ENCODE measurements around the gene NRARP.

NRARP gene

DNA sequence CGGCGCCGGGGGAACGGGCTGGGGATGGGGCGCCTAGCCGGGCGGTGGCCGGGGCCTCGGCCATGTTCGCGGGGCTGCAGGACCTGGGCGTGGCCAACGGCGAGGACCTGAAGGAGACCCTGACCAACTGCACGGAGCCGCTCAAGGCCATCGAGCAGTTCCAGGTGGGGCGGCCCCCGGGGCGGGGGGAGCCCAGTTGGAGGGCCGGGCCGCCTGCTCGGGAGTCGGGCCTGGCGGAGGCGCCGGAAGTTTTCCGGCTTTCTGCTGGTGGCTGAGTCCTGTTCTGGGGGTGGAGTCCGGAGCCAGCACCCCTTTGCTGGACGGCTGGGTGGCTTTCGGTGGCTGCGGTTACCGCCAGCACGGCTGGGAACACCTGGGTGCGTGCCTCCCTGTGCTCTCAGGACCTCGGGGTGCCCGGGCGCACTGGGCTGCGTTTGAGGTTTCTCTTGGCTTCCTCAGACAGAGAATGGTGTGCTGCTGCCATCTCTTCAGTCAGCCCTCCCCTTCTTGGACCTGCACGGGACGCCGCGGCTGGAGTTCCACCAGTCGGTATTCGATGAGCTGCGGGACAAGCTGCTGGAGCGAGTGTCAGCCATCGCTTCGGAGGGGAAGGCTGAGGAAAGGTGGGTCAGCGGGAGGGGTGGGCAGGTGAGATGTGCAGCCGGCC lies 46.5 kb downstream of the NRARP start:
- peak; percentile 65 for DNase-seq

DNA sequence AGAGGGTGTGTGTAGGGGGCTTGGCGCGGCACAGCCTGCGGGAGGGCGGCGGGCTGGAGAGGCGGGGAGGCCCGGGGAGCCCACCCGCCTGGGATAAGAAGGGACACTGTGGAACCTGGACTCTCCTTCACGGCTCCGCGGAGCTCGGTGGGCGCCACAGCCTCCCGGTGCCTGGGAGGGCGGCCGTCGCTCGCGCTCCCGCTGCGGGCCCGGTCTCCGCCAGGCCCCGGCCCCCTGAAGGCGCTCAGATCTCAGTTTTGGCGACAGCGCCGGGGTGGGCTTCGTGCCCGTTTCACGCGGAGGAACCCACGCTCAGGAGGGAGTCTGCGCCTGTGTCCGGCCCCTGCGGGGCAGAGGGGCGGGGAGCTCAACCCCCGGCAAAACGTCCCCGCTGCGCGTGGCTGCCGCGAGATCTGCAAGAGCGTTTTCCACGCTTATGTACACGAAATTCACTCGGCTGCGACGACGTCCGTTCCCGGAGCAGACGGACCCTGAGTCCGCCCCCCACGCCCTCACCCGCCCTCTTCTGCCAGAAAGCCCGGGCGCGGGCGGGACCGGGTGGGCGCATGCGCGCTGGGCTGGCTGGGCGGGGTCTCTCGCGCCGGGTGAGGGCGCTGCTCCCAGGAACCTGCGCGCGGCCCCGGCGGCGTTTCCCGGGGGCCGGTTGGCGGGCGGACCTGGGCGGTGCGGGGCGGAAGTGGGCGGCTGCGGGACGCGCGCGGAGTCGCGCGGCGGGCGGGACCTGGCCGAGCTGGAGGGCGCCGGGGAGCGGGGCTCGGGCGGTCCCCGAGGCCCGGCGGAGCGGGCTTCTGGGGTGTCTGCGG lies 47.2 kb downstream of the NRARP start, which contains the start of gene NELFB:
Gene NELFB (plus strand): TSS at position 704 of the 824 bp plus-strand sequence.
- peak; percentile 65 for DNase-seq

DNA sequence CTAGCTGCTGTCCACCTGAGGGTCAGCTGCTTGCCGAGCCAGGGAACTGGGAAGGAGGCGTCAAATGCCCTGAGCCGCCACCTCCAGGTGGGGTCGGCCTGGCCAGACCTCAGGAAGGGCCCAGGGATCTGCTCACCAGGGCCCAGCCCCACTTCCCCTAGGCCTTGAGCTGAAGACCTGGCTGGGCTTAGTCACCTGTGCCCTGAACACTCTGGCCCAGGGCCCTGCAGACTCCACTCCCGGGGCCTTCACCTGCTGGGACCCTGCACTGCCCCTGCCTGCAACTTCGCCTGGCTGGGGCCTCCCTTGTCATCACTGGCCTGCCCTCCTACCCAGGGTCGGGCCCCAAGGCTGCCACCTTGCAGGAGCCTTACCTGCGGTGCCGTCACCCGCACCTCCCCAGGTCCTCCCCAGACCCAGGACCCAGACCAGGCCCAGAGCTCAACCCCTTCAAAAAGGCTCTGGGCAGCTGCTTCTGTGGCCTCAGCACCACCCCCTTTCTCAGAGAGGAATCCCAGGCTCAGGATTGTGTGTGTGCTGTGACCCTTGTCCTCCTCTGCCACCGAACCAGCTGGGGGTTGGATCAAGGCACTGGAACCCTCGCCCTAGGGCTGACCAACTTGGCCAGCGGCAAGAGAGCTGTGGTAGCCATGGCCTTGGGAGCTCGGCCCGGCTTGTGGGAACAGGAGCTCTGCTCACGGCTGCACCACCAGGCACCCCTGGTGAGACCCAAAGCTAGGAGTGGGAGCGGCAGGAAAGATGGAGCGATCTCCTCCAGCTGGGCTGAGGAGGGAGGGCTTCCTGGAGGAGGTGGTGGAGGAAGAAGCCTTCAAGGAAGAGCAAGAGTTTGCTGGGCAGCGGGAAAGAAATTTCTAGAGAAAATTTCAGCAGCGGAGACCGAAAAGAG lies 48.1 kb downstream of the NRARP start:
- DNase-seq, result no peak

DNA sequence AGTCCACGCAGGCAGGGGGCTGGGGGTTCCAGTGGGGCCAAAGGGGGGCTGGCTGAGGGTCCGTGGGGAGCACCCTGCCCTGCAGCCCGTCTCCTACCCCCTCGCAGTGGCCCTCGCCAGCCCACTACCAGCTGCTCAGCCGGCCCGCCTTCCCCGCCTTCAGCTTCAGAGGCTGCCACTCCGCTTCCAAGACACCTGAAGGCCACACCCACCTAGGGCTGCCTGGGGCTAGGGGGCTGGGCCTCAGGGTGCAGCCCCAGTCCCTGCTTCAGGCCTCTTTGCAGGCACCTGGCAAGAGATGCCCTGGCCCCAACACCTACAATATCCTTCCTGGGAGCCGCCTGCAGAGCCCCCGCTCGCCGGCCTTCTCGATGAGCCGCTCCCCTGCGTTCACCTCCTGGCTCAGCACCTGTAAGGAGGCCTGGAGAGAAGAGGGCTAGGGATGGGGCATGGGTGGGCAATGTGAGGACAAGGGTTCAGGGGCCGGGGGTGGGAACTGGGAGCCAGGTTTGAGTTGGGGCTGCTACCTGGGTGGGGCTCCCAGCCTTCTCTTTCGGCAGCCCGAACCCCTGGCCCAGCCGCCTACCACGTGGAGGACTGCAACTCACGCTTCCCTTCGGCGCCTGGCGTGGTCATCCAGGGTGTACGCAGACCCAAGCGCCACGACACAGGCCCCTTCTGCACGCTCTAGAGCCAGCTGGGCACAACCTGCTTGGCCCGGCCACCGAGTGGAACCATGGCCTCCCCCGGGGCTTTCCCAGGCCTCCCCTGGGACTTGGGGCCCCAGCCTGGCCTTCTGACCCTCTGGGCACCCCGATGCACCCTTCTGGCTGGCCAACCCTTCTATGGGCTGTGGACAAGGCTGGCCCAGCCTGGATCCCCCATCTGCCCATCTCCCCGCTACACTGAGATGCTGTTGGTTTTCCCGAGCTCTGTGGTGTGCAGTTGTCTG lies 49.2 kb downstream of the NRARP start:
- peak; percentile 85 for DNase-seq

DNA sequence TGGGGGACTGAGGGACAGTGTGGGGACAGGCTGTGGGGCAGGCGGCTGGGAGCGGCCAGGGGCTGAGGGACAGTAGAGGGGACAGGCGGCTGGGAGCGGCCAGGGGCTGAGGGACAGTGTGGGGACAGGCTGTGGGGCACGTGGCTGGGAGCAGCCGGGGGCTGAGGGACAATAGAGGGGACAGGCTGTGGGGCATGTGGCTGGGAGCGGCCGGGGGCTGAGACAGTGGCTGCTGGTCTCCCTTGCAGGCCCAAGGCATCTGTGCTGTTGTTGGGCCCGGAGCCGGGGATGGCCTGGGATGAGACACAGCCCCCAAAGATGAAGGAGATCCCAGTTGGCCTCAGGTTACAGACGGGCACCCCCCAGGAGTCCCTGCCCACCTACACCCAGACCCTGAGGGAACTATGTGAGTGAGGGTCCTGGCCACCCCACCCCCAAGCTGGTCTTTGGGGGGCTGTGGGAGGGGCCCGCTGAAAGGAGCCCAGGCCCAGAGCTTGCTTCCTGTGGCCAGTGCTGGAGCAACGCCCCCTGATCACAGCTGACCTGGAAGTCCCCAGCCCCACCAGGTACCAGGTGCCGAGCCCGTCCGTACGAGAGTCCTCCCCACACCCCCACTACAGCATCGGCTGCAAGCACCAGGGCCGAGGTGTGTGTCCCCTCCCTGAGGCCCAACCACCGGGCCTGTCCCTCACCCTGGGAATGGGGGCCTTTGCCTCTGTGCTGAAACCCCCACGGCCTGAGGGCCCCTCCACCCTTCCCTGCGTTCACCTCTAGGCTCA lies 50.4 kb downstream of the NRARP start:
- DNase-seq, result no peak

DNA sequence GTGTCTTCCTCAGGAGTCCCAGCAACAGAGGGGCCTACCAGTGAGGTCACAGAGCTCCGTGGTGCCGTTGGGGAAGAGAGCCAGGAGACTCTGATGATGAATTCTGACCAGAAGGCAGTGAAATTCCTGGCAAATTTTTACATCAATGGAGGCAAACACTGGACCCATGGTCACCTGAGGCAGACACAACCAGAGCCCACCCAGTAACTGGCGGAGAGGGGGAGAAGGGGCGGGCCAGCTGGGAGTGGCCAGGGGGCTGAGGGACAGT lies 50.9 kb downstream of the NRARP start, which contains the start of gene STPG3:
Gene STPG3 (plus strand): TSS at position 93 of the 268 bp plus-strand sequence. CDS start 1 bp downstream, at position 94.
- no peak for DNase-seq

DNA sequence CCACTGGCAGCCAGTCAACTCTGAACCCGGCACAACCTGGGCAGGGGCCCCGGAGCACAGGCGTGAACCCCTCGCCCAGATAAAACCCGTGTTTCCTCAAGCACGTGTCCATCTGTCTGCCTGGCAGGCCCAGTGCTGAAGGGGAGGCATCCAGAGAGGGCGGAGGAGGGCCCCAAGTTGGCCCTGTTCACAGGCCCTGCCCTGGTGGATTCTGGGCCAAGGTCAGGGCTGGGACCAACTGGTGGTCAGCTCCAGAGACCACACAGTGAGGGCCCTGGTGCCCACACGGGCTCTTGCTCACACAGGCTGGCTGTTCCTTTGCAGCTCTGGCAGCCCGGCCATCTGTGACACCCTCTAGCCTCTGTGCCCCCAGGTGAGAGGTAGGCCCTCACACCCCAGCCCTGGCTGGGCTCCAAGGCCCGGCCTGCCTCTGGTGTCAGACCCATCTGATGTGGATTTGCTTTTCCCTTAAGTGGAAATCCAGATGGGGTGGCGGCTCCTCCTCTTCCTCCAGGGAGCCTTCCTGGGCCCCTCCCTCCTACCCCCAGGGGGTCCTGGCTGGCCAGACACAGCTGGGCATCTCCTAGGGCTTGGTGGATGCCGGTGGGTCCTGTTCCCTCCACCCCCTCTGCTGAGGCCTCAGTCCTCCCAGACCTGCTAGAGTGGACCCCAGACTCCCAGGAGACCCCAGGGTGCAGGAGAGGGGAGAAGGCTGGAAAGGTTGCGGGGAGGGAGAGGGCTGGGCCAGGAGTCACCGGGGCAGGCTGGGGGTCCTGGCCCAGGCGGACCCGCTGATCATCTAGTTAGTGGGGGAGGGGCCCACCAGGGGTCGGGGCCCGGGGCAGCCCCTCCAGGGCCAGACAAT lies 51.5 kb downstream of the NRARP start:
- no peak for DNase-seq

All from NCI-H510A (cell line).